HG03103 (cell line): Measurements from ENCODE around the gene HNRNPH1.

Experiments used
- ATAC-seq: cut with Tn5 transposase; IDR thresholded peaks from one replicate; pipeline ENCODE4 v1.9.1; 2021; ENCODE audit warnings: low read depth; ENCODE audit not compliant: unreplicated experiment

HNRNPH1 gene

GRCh38 chr5:179623906-179624741 is 653 bp upstream of the HNRNPH1 start:
- ATAC-seq, result peak; percentile 11

- ATAC-seq, result no peak
Observed at GRCh38 chr5:179621551-179622214, 1.8 kb downstream of the HNRNPH1 start.

GRCh38 chr5:179620703-179621350 is 2.6 kb downstream of the HNRNPH1 start:
- no peak for ATAC-seq

- no peak for ATAC-seq
Observed at GRCh38 chr5:179620293-179620692, 3.2 kb downstream of the HNRNPH1 start.

GRCh38 chr5:179619776-179620175 is 3.7 kb downstream of the HNRNPH1 start:
- ATAC-seq, result no peak

- ATAC-seq, result no peak
Observed at GRCh38 chr5:179618923-179619554, 4.4 kb downstream of the HNRNPH1 start.

- ATAC-seq, result no peak
Observed at GRCh38 chr5:179617930-179618329, 5.5 kb downstream of the HNRNPH1 start.

- ATAC-seq, result no peak
Observed at GRCh38 chr5:179616002-179616594, 7.4 kb downstream of the HNRNPH1 start.

- no peak for ATAC-seq
Observed at GRCh38 chr5:179615203-179615602, 8.3 kb downstream of the HNRNPH1 start.

GRCh38 chr5:179614745-179615144 is 8.7 kb downstream of the HNRNPH1 start:
- no peak for ATAC-seq

- no peak for ATAC-seq
Observed at GRCh38 chr5:179613460-179614071, 9.9 kb downstream of the HNRNPH1 start.

GRCh38 chr5:179612577-179613459 is 10.7 kb downstream of the HNRNPH1 start:
- no peak for ATAC-seq

- ATAC-seq, result no peak
Observed at GRCh38 chr5:179610903-179611265, 12.6 kb downstream of the HNRNPH1 start.

GRCh38 chr5:179610109-179610902 is 13.2 kb downstream of the HNRNPH1 start:
- no peak for ATAC-seq

GRCh38 chr5:179609834-179610108 is 13.7 kb downstream of the HNRNPH1 start:
- ATAC-seq, result no peak

- ATAC-seq, result no peak
Observed at GRCh38 chr5:179608131-179608581, 15.3 kb downstream of the HNRNPH1 start.

GRCh38 chr5:179607160-179607931 is 16.1 kb downstream of the HNRNPH1 start:
- ATAC-seq, result no peak

- no peak for ATAC-seq
Observed at GRCh38 chr5:179606910-179607159, 16.6 kb downstream of the HNRNPH1 start.
